Hematopoietic multipotent progenitor cell treated with erythropoietin and hydrocortisone succinate and interleukin-3 and kit ligand, for 6 days (in vitro differentiated cells): ENCODE data around the gene PAPOLG.
"Not testable (repeated sequence)": the region's sequence is repeated elsewhere in the genome, so short reads cannot be mapped to it uniquely, and the experiment has no call there.

ENCODE experiments used
- DNase-seq: peaks from one replicate; pipeline ENCODE4 v3.0.0-alpha.2; 2015

PAPOLG gene

DNA sequence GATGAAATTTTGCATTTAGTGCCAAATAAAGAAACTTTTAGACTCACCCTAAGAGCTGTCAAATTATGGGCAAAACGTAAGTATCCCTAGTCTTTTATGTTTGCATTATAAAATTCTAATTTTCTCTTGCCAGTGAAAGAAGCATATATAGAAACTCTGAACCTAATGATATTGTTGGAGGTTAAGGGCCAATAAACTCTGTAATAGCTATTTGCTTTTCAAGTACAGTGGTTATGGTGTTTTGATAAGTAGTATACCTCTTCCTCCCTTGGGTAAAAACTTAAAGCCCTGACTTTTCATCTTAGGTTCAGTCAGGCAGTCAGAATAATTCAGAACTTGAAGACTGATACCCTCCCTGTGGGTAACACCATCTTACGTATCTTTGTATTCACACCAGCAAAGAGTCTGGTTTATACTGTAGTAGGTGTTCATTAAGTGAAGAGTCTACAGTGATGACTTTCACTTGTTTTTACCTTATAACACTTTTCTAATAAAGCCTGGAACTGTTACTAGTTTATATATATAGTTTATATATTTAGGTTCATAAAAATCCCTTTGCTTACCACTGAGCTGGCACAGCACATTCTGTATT lies 19.1 kb downstream of the PAPOLG start:
- DNase-seq = no peak

DNA sequence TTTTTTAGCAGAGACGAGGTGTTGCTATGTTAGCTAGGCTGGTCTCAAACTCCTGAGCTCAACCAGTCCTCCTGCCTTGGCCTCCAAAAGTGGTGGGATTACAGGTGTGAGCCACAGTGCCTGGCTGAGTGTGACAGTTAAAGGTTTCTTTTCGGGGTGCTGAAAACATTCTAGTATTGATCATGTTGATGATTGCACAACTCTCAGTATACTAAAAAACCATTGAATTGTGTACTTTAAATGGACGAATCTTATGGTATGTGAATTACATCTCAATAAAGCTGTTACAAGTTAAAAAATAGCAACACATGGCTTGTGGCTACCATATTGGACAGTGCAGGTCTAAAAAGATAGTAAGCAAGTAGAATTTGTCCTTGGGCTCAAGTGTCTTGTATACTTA lies 22.3 kb downstream of the PAPOLG start:
- DNase-seq = no peak

DNA sequence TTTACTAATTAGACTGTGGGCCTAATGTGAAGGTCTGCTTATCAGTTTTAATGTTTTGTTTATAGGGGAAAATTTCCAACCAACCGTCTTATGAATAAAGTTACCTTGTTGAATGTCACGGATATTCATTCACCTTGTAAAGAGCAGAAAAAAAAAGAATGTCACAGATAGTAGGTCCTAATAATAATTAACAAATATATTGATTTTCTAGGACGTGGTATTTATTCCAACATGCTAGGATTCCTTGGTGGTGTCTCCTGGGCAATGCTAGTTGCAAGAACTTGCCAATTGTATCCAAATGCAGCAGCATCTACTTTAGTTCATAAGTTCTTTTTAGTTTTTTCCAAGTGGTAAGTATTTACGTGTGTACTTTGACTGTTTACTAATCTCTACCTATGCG lies 23.4 kb downstream of the PAPOLG start:
- no peak for DNase-seq

DNA sequence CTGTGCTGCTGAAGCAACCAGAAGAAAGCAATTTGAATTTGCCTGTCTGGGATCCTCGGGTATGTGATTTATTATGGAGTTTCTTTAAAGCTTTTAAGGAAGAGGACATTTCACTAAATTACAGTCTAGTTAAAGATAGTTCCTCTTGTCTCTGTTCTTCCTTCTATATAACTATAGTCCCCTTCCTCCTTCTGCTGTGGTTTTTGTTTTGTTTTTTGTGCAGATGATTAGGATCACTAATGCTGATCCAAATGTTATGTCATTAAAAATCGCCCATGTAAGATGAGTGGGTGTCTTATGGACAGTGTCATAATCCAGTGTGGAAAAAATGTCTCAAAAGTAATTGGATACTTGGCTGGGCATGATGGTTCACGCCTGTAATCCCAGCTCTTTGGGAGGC lies 24.7 kb downstream of the PAPOLG start:
- DNase-seq = no peak

DNA sequence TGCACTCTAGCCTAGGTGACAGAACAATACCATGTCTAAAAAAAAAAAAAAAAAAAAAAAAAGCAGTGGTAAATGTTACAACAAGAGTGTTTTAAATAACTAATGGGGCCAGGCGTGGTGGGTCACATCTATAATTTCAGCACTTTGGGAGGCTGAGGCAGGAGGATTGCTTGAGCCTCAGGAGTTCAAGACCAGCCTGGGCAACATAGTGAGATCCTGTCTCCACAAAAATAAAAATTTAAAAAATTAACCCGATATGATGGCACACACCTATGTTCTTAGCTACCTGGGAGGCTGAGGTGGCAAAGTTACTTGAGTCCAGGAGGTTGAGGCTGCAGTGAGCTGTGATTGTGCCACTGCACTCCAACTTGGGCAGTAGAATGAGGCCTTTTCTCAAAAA lies 37.1 kb downstream of the PAPOLG start:
- DNase-seq = no peak

DNA sequence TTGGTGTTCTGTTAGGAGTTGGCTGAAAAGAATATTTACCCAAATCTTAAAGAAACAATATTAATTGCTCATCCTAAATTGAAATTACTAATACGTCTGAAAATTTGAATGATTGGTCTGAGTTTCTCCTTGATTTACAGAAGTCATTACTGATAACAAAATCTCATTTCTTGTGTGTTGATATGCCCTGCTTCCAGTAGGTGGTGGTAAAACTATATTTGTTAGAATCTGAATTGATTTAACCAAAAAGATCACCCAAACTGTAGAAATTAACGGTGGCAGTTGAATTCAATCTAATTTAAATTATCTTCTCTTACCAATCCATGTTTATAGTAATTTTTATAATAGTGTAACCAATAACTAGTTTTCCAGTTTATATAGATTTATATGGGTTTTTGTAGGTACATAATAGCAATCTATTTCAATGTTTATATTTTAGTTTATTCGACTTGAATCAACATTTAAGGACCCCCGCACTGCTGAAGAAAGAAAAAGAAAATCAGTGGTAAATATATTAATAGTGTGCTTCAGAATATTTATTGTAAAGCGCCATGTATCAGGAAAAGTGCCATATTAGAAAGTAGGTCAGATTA lies 38.3 kb downstream of the PAPOLG start:
- DNase-seq = peak; percentile 66

DNA sequence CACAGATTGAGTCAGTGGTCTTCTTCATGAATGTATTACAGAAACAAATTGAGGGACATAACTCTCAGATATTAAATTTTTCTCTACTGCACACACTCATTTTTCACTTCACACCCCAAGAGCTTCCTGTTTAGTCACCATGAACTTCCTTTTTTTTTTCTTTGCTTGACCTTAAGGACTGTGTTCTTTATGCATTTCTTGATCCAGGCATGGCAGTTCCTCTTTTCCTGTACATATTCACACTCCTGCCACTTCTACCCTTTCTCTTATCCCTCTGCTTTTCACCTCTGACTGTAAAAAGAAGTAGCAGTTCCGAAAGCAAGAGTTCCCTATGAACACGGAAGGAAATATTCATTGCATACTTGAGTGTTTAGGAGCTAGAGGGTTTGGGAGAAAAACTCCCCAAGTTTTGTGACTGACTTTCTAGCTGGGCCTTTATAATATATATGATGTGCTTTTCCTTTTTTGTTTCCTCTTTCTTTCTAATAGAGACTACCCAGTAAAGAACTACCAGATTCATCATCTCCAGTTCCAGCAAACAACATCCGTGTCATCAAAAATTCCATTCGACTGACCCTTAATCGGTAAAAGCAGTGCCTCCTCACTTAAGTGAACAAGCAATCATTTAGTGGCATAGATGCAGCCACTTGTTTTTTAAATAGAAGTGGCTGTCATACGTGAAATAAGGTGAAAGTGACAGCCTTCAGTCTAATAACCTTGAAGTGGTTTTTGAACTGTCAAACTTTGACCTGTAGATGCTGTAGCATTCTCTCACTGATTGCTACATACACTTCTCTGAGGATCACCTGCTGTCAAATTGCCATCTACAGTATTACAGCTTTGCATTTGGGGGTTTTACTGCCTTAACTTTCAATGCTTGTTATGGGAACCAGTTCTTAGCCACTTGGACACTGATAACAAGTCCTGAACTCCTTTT lies 40.8 kb downstream of the PAPOLG start:
- DNase-seq = peak; percentile 72

DNA sequence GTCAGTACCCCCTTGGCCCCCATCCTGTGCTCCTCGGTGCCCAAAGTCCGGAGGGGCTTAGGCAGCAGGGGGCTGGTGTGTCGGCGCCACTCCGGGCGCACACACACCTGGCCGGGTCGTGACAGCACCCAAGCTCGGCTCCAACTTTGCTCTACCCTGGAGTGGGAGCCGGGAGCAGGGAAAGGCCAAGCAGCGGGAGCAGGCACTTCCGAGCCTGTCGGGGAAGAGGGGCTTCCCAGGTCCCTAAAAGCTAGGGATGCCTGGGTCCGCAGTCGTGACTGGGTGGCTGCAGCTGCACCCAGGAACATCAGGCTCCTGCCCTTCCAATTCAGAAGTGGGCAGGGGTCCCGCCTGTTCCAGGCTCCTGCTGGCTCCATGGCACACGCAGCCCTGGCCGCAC lies 48.4 kb downstream of the PAPOLG start:
- DNase-seq = no peak

DNA sequence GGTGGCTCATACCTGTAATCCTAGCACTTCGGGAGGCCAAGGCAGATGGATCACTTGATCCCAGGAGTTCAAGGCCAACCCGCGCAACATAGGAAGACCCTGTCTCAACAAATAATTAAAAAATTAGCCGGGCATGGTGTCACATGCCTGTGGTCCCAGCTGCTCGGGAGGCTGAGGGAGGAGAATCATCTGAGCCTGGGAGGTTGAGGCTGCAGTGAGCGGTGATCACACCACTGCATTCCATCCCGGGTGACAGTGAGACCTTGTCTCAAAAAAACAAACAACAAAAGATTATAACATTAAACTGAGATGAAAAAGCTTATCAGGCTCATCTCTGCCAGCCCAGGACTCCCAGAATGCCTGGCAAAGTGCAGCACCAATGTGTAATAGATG lies 50.5 kb downstream of the PAPOLG start:
- DNase-seq = no peak

DNA sequence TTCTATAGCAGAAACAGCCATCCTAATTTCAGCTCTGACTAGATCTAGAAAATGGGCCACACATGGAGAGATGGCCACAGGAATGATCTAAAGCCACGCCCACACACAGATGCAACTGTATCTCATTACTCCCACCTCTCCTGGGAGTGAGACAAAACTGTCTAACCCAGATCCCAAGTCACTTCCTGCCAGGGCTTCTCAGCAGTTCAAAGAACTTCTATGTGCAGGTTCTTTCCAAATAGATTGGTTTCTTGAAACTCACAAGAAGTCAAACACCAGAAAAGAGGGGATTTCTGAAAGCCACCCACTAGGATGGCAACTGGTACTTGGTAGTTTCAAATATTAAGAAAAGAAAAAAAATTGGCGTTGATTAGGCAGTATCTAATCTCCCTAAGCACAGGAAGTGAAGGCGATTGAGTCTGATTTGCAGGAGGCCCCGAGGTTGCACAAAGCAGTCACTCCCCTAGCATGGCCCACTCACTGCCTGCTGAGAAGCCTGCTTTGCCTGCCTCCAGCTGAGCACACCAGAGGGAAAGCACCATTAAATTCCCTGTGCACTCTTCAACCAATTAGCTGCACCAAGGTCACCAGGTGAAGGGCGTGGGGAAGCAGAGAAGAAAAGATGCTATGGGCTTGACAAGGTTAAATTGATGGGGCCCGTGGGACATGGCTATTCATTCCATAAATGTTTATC lies 51.1 kb downstream of the PAPOLG start:
- DNase-seq = peak; percentile 61

DNA sequence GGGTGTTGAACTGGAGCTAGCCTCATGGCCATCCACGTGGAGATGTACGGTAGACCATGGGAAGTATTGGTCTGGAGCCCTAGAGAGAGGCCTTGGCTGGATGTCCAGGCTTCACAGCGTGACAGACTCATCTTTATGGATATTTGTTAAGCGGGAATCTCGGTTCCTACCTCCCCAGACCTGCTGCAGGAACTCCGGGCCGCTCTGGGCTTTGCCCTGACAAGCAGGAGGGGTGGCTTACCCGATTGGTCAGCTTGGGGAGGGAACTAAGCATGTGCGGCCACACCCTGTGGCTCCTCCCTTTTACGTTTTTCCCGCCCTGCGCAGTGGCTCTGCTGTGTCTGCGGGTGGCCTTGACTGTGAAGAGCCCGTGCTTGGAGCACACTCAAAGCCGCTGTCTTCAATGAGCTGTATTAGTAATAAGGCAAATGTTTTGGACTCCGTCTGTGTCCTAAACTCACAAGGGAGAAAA lies 52.3 kb downstream of the PAPOLG start:
- DNase-seq = peak; percentile 11

DNA sequence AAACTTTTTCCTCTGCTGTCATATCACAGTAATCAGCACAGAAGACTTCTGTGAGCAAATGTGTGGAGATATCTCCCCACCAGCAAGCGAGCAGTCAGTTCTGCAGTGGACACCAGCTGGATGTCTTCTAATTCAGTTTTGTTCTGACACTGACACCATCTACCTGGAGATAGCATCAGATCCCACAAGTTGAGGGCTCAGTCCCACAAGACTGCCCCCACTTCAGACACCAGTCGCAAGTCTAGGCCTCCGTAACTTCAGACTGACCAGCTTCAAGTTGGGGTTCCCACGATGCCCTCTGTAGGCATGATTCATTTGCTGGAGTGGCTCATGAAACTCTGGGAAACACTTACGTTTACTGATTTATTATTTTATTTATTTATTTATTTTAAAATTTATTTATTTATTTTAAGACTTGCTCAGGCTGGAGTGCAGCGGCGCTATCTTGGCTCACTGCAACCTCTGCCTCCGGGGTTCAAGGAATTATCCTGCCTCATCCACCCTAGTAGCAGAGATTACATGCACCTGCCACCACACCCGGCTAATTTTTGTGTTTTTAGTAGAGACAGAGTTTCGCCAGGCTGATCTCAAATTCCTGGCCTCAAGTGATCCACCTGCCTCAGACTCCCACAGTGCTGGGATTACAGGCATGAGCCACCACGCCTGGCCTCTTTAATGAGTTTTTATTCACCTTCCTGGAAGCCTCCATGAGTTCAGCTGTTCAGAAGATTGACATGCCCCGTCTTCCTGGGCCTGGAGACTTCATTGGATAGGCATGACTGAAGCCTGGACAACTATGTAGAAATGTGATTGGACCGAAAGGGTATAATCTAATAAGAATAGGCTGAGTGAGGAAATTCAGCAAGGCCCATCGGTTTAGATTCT lies 55.7 kb downstream of the PAPOLG start:
- no peak for DNase-seq

DNA sequence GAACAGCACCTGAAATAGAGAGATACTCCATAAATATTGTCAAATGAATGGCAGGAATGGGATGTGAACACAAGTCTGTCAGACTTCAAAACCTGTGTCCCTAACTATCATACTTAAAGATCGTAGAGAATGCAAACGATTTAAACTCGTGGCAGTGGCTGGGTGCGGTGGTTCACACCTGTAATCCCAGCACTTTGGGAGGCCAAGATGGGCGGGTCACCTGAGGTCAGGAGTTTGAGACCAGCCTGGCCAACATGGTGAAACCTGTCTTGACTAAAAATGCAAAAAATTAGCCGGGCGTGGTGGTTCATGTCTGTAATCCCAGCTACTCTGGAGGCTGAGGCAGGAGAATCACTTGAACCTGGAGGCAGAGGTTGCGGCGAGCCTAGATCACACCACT lies 61.1 kb downstream of the PAPOLG start:
- DNase-seq = not testable (repeated sequence)

DNA sequence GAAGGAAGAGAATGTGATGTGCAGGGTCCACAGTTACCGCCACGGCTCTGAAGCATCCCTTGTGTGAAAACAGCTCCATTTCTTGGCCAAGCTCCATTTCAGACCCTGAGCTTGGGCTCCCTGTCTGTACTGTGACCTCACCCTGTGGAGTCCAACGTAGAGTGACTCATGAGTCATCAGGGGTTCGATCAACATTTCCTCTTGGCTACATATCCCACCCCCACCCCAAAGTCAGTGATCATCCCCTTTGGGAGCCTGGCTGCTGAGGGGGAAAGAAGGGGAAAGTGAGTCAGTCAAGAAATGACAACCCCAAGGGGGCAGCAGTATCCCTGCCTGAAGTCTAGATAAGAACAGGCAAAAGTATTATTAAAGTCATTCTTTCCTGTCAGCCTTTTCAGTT lies 62.2 kb downstream of the PAPOLG start:
- peak; percentile 39 for DNase-seq

DNA sequence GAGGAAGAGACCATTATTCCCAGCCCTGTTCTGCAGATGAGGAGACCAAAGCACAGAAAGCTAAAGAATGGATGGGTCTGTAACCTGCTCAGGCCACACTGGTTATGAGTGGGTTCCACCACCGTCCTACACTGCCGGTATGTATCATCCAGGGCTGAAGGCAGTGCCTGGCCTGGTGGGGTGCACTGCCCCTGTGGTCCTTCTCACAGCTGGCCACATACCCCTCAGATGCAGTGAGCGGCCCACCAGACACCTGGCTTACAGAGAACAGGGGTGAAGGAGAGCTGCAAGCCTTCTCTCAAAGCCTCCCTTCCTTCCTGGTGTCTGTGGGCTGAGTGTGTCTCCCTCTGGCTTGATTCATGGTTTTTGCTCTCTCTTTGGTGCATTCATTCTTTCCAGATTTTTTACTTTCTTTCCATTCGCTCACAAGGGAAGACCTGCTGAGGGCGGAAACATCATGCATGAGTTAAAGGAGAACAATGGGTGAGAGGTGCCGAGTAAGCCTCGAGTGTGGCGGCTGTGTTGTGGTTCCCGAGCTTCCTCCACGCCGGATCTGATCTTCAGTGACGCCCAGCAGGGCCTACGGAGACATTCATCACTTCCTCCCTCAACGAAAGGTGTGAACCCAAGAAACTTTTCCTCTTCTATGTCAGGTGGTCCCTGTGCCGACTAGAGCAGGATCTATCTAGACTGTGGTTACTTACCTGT lies 63.2 kb downstream of the PAPOLG start:
- DNase-seq = no peak

DNA sequence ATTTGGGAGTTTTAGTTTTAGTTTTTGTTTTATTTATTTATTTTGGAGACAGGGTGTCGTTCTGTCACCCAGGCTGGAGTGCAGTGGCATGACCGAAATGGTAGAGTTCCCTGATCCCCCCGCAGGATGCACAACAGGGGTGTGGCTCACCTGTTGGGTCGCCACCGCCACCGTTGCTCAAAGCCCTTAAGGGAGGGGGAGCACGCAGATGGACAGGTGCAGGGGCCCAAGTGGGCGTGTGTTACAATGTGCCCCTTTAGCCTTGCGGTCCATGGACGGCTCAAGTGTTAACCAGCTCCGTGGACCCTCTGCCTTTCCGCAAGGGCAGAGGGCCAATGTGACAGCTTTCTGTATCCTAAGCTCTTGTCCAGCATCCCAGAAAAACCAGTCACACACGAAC lies 63.9 kb downstream of the PAPOLG start:
- no peak for DNase-seq

DNA sequence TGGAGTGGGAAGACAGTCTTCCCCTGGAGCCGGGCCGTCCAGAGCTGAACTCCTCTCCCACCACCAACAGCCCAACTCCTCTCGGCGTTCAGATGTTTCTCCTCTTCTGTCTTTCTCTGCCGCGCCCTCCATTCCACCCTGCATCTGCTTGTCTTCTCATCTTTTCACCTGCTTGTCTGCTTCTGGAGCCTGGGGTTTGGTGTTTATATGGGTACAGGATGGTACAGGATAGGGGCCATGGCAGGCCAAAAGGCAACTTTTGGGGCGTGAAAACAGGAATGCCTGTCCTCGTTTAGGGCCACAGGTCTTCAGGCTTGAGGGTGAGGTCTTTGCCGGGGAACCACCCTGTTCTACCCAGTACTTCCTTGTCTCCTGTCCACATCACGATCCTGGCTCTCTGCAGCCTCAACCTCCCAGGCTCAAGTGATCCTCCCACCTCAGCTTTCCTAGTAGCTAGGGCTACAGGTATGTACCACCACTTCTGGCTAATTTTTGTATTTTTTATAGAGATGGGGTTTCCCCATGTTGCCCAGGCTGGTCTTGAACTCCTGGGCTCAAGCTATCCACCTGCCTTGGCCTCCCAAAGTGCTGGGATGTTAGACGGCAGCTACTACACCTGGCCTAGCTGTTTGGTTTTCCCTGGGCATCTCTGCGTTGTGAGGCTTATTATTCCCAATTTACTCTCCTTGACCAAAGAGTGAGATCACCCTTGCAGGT lies 64.5 kb downstream of the PAPOLG start:
- no peak for DNase-seq

DNA sequence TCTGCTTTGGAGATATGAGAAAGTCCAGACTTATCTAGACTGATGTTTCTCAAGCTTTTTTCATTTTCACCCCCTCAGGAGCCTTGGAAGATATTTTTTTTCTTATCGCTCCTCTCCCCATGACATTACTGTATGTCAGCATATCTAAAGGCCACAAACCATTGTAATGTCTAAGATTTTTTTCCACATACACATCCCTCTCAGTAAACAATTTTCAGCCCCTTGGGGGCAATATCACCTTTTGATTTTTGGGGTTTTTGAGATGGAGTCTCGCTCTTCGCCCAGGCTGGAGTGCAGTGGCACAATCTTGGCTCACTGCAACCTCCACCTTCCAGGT lies 65.0 kb downstream of the PAPOLG start:
- no peak for DNase-seq

DNA sequence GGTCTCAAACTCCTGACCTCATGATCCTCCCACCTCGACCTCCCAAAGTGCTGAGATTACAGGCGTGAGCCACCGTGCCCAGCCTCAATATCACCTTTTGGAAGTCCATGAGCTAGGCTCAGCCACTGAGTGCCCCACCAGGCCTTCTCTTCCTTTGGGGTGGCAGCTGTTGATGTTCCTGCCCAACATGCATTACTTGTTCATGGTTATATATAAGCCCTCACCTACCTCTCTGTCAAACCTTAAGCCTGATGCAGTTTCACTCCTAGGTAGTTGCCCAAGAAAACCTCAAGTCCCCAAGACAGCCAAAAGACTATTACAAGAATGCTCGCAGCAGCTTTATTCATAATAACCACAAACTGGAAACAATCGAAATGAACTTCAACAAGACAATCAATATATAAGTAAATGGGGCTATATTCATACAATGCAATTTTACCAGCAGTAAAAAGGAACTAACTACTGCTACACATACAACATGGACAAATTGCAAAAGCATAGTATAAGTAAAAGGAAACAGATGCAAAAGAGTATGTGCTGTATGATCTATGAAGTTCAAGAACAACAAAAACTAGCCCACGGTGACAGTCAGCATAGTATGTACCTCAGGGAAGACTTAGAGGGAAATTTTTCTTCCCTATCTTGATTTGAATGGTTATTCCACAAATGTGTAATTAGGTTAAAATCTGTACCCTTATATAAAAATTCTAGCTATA lies 65.7 kb downstream of the PAPOLG start:
- no peak for DNase-seq

DNA sequence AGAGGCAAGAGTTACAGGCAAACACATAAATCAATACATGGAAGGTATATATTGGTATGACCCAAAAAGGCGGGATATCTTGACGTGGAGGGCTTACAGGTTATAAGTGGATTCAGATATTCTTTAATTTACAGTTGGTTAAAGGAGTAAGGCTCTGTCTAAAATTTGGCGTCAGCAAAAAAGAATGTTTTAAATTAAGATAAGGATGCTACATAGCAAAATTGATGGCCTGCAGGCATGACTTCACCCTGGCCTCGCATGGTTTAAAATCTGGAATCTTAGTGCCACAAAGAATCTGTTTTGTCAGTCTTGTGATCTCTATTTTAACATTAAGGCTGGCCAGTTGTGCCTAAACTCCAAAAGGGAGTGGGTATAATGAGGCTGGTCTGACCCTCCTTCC lies 66.9 kb downstream of the PAPOLG start:
- no peak for DNase-seq
